Esophagus squamous epithelium (tissue), 5 donors: ENCODE data around the gene ROR1. TPM values are rescaled to one million over a fixed set of nuclear protein-coding genes. Genes with fewer than 3 reads are reported as not detected.

Experiments used
- DNase-seq: peaks from one replicate; lab custom pipeline; 2025; lab: John Stamatoyannopoulos, UW
- H3K27ac ChIP-seq, 4 donors: fragments of 200-600 bp; sonication (generic); one replicate each; pipeline ENCODE4 v1.5.1; 2016 to 2019; ENCODE audit warnings: mild to moderate bottlenecking in 1 of 4
- H3K27me3 ChIP-seq, 4 donors: fragments of 200-600 bp; sonication (generic); 1 replicate in 3 of 4; 2 replicates in 1 of 4; pipeline versions ENCODE4 v1.5.1 to v1.6.0; 2017 to 2021; ENCODE audit warnings: antibody characterized with exemption in 1 of 4
- H3K36me3 ChIP-seq, 3 donors: fragments of 200-600 bp; sonication (generic); one replicate each; pipeline ENCODE4 v1.5.1; 2016 to 2019
- H3K4me1 ChIP-seq, 3 donors: fragments of 200-600 bp; sonication (generic); one replicate each; pipeline ENCODE4 v1.5.1; 2017 to 2019
- H3K4me3 ChIP-seq, 4 donors: fragments of 200-600 bp; sonication (generic); 1 replicate in 3 of 4; 2 replicates in 1 of 4; pipeline ENCODE4 v1.5.1; 2016 to 2019; ENCODE audit warnings: mild to moderate bottlenecking in 2 of 4, moderate library complexity in 1 of 4
- H3K9me3 ChIP-seq, 3 donors: fragments of 200-600 bp; sonication (generic); one replicate each; pipeline ENCODE4 v1.5.1; 2016 to 2019
- CTCF ChIP-seq, 6 experiments: fragments of 450-650 bp in 4 of 6; fragments of 200-600 bp in 2 of 6; sonication (generic) in 2 of 6; IDR thresholded peaks; one replicate each; pipeline ENCODE4 v1.5.1; 2016 to 2019; ENCODE audit warnings: antibody characterized with exemption in 6 of 6, mild to moderate bottlenecking in 4 of 6, moderate library complexity in 4 of 6
- POLR2A ChIP-seq, 4 donors: fragments of 450-650 bp; IDR thresholded peaks; one replicate each; pipeline ENCODE4 v1.6.1; 2017; ENCODE audit warnings: antibody characterized with exemption in 4 of 4, mild to moderate bottlenecking in 4 of 4, moderate library complexity in 3 of 4
- WGBS, 2 donors: methylation state at CpG; one replicate each; pipeline ENCODE4 v1.1.5; 2018; 5-methylcytosine and 5-hydroxymethylcytosine counted together
- intact Hi-C: fragments of 100-400 bp; cut with DNase I; formaldehyde crosslinking; loops from one replicate; pipeline ENCODE4 v1.15.0; 2022
- total RNA-seq, 4 donors: library from RNA; depleted of rRNA; stranded (reverse); fragments of >200 nt; gene quantifications; one replicate each; pipeline ENCODE4 v1.1.0, GENCODE V29; 2016
- donor health status: DM: yes; HTN: yes; CAD: no.

The ROR1 gene
- total RNA-seq, 4 donors from 2014 or later, result 6.6 to 15.3 (median 9.4) TPM

DNA sequence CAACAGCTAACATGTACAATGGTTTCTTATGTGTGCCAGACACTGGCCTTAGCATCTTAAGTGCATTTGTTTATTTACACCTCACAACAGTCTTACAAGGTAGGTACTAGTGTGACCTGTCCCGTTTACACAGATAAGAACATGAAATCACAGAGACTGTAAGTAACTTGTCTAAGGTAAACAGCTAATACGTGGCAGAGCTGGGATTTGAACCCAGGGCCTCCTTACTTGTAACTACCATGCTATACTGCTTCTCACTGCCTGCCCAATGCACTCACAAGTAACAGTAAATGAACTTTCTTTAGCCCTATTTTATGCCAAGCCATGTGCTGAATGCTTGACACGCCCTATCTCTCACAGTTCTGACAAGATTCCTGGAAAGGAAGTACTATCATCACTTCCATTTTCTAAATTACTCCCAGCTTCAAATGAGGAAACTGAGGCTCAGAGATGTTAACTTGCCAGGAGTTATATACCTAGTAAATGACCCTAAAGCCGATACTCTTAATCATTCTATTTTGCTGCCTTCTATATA, 25.7 kb upstream of the ROR1 start:
- peaks cover 0 to under 1% (median 0%) of the 10 kb centered on the region in 4 donors for H3K27me3 ChIP-seq
- TF ChIP-seq POLR2A (IDR thresholded peaks at IDR 0.05), result no peak
- no peak for TF ChIP-seq CTCF (IDR thresholded peaks at IDR 0.05)
- H3K36me3 ChIP-seq, result no peaks in the 10 kb centered on the region
- no peaks in the 10 kb centered on the region for H3K9me3 ChIP-seq
- intact Hi-C loops, result no loop called here
- no peak overlapping the region for H3K4me3 ChIP-seq
- H3K4me1 ChIP-seq, result peaks cover 0 to 19% (median 11%) of the 10 kb centered on the region in 3 donors
- WGBS, 2 donors, result 66 to 76% methylated on average over 4 of the region's 4 CpGs
- H3K27ac ChIP-seq, result no peak overlapping the region
- DNase-seq, result no peak

GRCh38 chr1:63748641-63749040, 25.2 kb upstream of the ROR1 start:
- Histone ChIP-seq H3K4me3 (no peak overlapping the region), H3K36me3 (no peaks in the 10 kb centered on the region), H3K27ac (no peak overlapping the region), H3K9me3 (no peaks in the 10 kb centered on the region), H3K4me1 (peaks cover 0 to 19% (median 11%) of the 10 kb centered on the region in 3 donors), H3K27me3 (no peaks in the 10 kb centered on the region)
- no peak for DNase-seq
- 87 to 91% methylated on average over 5 of the region's 5 CpGs for WGBS, 2 donors
- TF ChIP-seq CTCF (IDR thresholded peaks at IDR 0.05), result no peak
- no peak for TF ChIP-seq POLR2A (IDR thresholded peaks at IDR 0.05)
- intact Hi-C loops, result no loop called here

DNA sequence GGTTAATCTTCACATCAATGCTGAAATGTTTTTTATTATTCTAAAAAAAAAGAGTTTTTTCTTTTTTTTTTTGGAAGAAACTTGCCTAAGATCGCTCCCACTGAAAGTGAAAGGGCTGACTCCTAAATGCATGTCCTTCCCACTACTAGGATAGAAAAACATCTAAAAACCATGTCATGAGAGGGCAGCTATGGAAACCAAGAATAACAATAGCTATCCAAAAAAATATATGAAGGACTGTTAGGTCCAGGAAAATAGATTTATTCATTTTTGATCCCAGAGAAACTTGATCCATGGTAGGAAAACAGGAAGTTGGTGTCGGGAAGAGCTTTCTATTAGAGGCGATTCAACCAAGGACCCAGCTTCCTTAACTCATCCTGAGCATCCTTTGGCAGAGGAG, 23.1 kb upstream of the ROR1 start:
- Histone ChIP-seq H3K4me3 (no peak overlapping the region), H3K27ac (no peak overlapping the region), H3K27me3 (no peaks in the 10 kb centered on the region), H3K36me3 (no peaks in the 10 kb centered on the region), H3K9me3 (no peaks in the 10 kb centered on the region), H3K4me1 (peaks cover 0 to 19% (median 11%) of the 10 kb centered on the region in 3 donors)
- DNase-seq, result no peak
- TF ChIP-seq POLR2A (IDR thresholded peaks at IDR 0.05) (no peak), CTCF (IDR thresholded peaks at IDR 0.05) (no peak)
- intact Hi-C loops, result no loop called here
- WGBS, 2 donors, result 68 to 72% methylated on average over 3 of the region's 3 CpGs

DNA sequence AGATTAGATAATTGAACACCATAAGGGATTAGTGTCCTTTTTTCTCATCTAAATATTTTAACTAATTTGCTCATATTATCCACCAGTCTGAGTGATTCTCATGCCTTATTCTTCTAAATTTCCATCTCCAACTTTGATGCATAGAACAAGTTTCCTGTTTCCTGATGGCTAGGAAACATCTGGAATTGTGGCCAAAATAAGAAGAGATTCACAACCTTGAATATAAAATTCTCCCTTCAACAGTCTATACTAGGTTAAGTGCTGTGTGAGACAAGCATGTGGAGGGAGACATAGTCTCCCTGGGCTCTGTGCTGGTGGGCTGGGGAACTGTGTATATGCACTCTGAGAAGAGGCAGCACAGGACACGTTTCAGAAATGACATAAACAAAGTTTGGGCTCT, 21.6 kb upstream of the ROR1 start:
- Histone ChIP-seq H3K4me1 (peaks cover 0 to 10% (median 7%) of the 10 kb centered on the region in 3 donors), H3K36me3 (no peaks in the 10 kb centered on the region), H3K9me3 (no peaks in the 10 kb centered on the region), H3K27me3 (no peaks in the 10 kb centered on the region), H3K27ac (no peak overlapping the region), H3K4me3 (no peak overlapping the region)
- intact Hi-C loops, result no loop called here
- TF ChIP-seq CTCF (IDR thresholded peaks at IDR 0.05) (no peak), POLR2A (IDR thresholded peaks at IDR 0.05) (no peak)
- DNase-seq, result no peak
- WGBS, 2 donors, result 33 to 39% methylated on average over 1 of the region's 1 CpG

DNA sequence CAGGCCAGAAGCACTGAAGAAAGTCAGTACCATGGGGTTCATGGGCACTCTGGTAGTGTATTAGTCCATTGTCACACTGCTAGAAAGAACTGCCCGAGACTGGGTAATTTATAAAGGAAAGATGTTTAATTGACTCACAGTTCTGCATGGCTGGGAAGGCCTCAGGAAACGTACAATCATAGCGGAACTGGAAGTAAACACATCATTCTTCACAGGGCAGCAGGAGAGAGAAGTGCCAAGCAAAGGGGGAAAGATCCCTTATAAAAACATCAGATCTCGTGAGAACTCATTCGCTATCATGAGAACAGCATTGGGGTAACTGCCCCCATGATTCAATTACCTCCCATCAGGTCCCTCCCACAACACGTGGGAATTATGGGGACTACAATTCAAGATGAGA, 20.2 kb upstream of the ROR1 start:
- H3K36me3 ChIP-seq, result no peaks in the 10 kb centered on the region
- no peak for TF ChIP-seq CTCF (IDR thresholded peaks at IDR 0.05)
- no peak for TF ChIP-seq POLR2A (IDR thresholded peaks at IDR 0.05)
- no peak overlapping the region for H3K27ac ChIP-seq
- no peak overlapping the region for H3K4me3 ChIP-seq
- DNase-seq, result no peak
- no peaks in the 10 kb centered on the region for H3K27me3 ChIP-seq
- no peaks in the 10 kb centered on the region for H3K9me3 ChIP-seq
- H3K4me1 ChIP-seq, result no peaks in the 10 kb centered on the region
- intact Hi-C loops, result no loop called here
- WGBS, 2 donors, result 43 to 53% methylated on average over 6 of the region's 6 CpGs
